Adipose tissue (tissue), 3 donors: Measurements from ENCODE around the gene S100A13. TPM values are rescaled to one million over a fixed set of nuclear protein-coding genes. Genes with fewer than 3 reads are reported as not detected.
"Not testable (repeated sequence)": the region's sequence is repeated elsewhere in the genome, so short reads cannot be mapped to it uniquely, and the experiment has no call there.

ENCODE experiments used
- H3K27ac ChIP-seq: one replicate; pipeline ENCODE4 v1.5.1; 2013; ENCODE audit warnings: low read depth, low read length
- WGBS, 3 donors: extraction: QIAGEN DNeasy Blood & Tissue Kit; methylation state at CpG; one replicate each; pipeline ENCODE4 v1.1.7; 2013; 5-methylcytosine and 5-hydroxymethylcytosine counted together
- polyA plus RNA-seq, 3 donors: library from polyadenylated mRNA; stranded (reverse); fragments of 200-250 nt; gene quantifications; one replicate each; pipeline ENCODE4 v1.2.3, GENCODE V29; 2013
- donor health status: healthy with polysubstance abuse.
- donor health status: Bipolar disorder and iron deficiency.
- donor health status: healthy.

The S100A13 gene
- polyA plus RNA-seq, 3 donors: 51.7 to 532 (median 205) TPM

DNA sequence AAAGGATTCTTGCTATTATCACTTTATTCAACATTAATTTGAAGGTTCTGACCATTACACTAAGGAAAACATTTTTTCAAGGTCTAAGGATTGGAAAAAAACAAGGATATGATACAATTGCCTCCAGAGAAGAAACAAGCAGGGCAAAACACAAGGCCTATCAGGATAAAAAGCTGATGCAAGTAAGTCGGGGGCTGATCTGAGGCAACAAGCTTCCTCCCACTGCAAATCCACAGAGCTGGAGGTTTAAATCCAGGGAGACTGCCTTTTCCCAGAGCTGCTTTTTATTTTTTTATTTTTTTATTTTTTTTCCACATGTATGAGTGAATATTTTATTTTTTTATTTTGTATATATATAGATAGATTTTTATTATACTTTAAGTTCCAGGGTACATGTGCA, 42.3 kb downstream of the S100A13 start:
- H3K27ac ChIP-seq: no peak overlapping the region
- 54 to 96% (median 57%) methylated on average over 1 of the region's 1 CpG for WGBS, 3 donors

GRCh38 chr1:153583976-153584375, 43.3 kb downstream of the S100A13 start:
- no peak overlapping the region for H3K27ac ChIP-seq
- WGBS, 3 donors: 71 to 90% (median 81%) methylated on average over 2 of the region's 2 CpGs

DNA sequence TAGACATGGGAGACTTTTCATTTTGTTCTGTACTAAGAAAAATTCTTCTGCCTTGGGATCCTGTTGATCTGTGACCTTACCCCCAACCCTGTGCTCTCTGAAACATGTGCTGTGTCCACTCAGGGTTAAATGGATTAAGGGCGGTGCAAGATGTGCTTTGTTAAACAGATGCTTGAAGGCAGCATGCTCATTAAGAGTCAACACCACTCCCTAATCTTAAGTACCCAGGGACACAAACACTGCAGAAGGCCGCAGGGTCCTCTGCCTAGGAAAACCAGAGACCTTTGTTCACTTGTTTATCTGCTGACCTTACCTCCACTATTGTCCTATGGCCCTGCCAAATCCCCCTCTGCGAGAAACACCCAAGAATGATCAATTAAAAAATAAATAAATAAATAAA, 43.8 kb downstream of the S100A13 start:
- 83 to 94% (median 92%) methylated on average over 2 to 3 of the region's 3 CpGs for WGBS, 3 donors
- H3K27ac ChIP-seq: not testable (repeated sequence)

GRCh38 chr1:153582836-153583235, 44.5 kb downstream of the S100A13 start:
- WGBS, 3 donors: 92 to 93% (median 93%) methylated on average over 22 to 32 of the region's 34 CpGs

GRCh38 chr1:153578936-153579335, 48.4 kb downstream of the S100A13 start:
- 76 to 87% (median 83%) methylated on average over 3 of the region's 3 CpGs for WGBS, 3 donors
- H3K27ac ChIP-seq: no peak overlapping the region

More at GRCh38 chr1:153582836-153583235, 44.5 kb downstream of the S100A13 start:
- H3K27ac ChIP-seq: not testable (repeated sequence)

DNA sequence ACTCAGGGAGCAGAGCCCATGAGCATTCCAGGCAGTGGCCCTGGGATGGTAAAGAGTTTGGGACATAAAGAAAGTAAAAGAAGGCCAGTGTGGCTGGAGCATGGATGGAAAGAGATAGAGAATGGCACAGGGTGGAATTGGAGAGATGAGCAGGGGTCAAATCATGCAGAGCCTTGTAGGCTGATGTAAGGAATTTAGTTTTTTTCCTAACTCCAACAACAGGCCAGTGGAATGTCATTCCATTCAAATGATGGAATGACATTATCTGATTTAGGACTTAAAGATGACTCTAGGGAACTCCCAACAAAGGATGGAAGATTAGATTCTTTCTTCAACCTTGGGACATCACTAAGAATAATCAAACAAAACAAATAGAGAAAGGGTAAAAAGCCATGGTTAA, 48.8 kb downstream of the S100A13 start:
- no peak overlapping the region for H3K27ac ChIP-seq

GRCh38 chr1:153577624-153578051, 49.7 kb downstream of the S100A13 start:
- no peak overlapping the region for H3K27ac ChIP-seq
- WGBS, 3 donors: 57 to 67% (median 65%) methylated on average over 9 of the region's 9 CpGs

GRCh38 chr1:153577138-153577537, 50.2 kb downstream of the S100A13 start:
- no peak overlapping the region for H3K27ac ChIP-seq
- WGBS, 3 donors: 50 to 70% (median 55%) methylated on average over 4 of the region's 4 CpGs

DNA sequence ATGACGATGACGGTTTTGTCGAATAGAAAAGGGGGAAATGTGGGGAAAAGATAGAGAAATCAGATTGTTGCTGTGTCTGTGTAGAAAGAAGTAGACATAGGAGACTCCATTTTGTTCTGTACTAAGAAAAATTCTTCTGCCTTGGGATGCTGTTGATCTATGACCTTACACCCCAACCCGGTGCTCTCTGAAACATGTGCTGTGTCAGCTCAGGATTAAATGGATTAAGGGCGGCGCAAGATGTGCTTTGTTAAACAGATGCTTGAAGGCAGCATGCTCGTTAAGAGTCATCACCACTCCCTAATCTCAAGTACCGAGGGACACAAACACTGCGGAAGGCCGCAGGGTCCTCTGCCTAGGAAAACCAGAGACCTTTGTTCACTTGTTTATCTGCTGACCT, 51.8 kb downstream of the S100A13 start:
- 84 to 89% (median 86%) methylated on average over 6 to 10 of the region's 10 CpGs for WGBS, 3 donors
- H3K27ac ChIP-seq: not testable (repeated sequence)

- WGBS, 3 donors: 89 to 98% (median 95%) methylated on average over 29 to 35 of the region's 35 CpGs
Observed at GRCh38 chr1:153575081-153575491, 52.2 kb downstream of the S100A13 start.

GRCh38 chr1:153573351-153573750, 54.0 kb downstream of the S100A13 start:
- no peak overlapping the region for H3K27ac ChIP-seq
- WGBS, 3 donors: 50 to 75% (median 60%) methylated on average over 3 of the region's 3 CpGs

More at GRCh38 chr1:153575081-153575491, 52.2 kb downstream of the S100A13 start:
- not testable (repeated sequence) for H3K27ac ChIP-seq

DNA sequence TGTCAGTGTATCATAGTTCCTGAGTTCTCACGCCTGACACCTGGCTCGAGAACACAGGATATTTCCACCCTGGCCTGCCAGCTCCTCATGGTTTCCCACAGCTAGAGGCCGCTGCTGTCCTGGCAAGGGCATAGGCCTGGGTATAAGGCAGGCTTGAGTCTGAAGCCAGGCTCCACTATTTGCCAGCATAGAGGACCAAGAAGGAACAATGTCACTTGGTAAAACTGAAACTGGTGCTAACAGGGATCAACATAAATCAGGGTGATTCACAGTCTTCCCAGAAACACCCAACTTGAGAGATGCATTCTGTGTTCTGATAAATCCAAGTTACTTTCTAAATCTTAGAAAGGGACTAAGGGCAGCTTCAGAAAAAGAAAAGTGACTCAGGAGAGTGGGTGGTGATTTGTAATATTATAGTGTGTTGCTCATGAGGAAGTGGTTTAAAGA, 54.7 kb downstream of the S100A13 start:
- H3K27ac ChIP-seq: no peak overlapping the region
- WGBS, 3 donors: 9 to 17% (median 14%) methylated on average over 3 of the region's 3 CpGs

- WGBS, 3 donors: 70 to 78% (median 72%) methylated on average over 7 of the region's 7 CpGs
- H3K27ac ChIP-seq: no peak overlapping the region
Observed at GRCh38 chr1:153571706-153572105, 55.6 kb downstream of the S100A13 start.

- H3K27ac ChIP-seq: no peak overlapping the region
- WGBS, 3 donors: 73 to 94% (median 86%) methylated on average over 5 of the region's 5 CpGs
Observed at GRCh38 chr1:153570874-153571273, 56.4 kb downstream of the S100A13 start.

DNA sequence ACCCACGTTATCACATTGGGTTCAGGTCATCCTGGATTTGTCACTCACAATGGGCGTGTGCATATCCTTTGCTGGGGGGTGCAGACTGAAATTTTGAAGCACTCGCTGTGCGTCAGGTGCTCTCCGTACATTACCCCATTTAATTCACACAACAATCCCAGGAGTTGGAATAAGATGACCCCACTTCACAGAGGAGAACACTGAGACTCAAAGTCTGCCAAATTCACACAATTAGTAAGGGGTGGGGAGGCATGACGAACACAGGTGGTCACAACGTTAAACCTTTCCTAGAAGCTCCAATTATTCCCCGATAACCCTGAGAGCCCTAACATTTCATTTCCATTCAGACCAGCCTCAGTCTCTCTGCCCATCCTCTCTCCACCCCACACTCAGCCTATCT, 57.8 kb downstream of the S100A13 start:
- WGBS, 3 donors: 75 to 91% (median 89%) methylated on average over 8 of the region's 8 CpGs

More for the DNA sequence above, 57.8 kb downstream of the S100A13 start:
- no peak overlapping the region for H3K27ac ChIP-seq

Other genes starting within 250 kb of the S100A13 start
- gene S100A8, start 236.4 kb downstream of the S100A13 start, polyA plus RNA-seq: 1,000 to 10,000 TPM in 2 of 3 donors, 10 to 100 TPM in 1; 51.8 to 2,570 (median 1,218) TPM
- not detected for gene S100A7A, start 211.0 kb downstream of the S100A13 start, polyA plus RNA-seq
- gene S100A7, start 166.9 kb downstream of the S100A13 start, polyA plus RNA-seq: under 1 TPM in 1 of 3 donors, not detected in 2; 0.76 TPM
- 1,000 to 10,000 TPM in 2 of 3 donors, 100 to 1,000 TPM in 1; 125 to 3,055 (median 1,599) TPM for gene S100A6, start 91.5 kb downstream of the S100A13 start, polyA plus RNA-seq
- gene S100A5, start 86.6 kb downstream of the S100A13 start, polyA plus RNA-seq: under 1 TPM in 1 of 3 donors, not detected in 2; 0.90 TPM
- gene S100A4, start 81.7 kb downstream of the S100A13 start, polyA plus RNA-seq: 1,000 to 10,000 TPM in 1 of 3 donors, 100 to 1,000 TPM in 1, 10 to 100 TPM in 1; 46.0 to 3,087 (median 447) TPM
- 1 to 10 TPM in 2 of 3 donors, under 1 TPM in 1; 0.37 to 7.2 (median 7.0) TPM for gene S100A3, start 78.2 kb downstream of the S100A13 start, polyA plus RNA-seq
- 1 to 10 TPM in 2 of 3 donors, under 1 TPM in 1; 0.52 to 4.4 (median 2.1) TPM for gene S100A2, start 61.7 kb downstream of the S100A13 start, polyA plus RNA-seq
- gene S100A16, start 14.4 kb downstream of the S100A13 start, polyA plus RNA-seq: 100 to 1,000 TPM in 2 of 3 donors, 10 to 100 TPM in 1; 30.9 to 175 (median 160) TPM
- 10 to 100 TPM in 1 of 3 donors, 1 to 10 TPM in 2; 1.6 to 12.9 (median 9.7) TPM for gene S100A14, start 11.2 kb downstream of the S100A13 start, polyA plus RNA-seq
- 100 to 1,000 TPM in 1 of 3 donors, 10 to 100 TPM in 1, 1 to 10 TPM in 1; 6.7 to 100 (median 31.7) TPM for gene S100A1, start 929 bp upstream of the S100A13 start, polyA plus RNA-seq
- 10 to 100 TPM; 35.6 to 43.7 (median 40.3) TPM for gene CHTOP, start 6.6 kb upstream of the S100A13 start, polyA plus RNA-seq
- gene SNAPIN, start 31.2 kb upstream of the S100A13 start, polyA plus RNA-seq: 10 to 100 TPM; 15.2 to 52.2 (median 49.1) TPM
- gene ILF2, start 43.5 kb upstream of the S100A13 start, polyA plus RNA-seq: 100 to 1,000 TPM in 1 of 3 donors, 10 to 100 TPM in 2; 56.3 to 111 (median 89.5) TPM
- gene NPR1, start 51.2 kb upstream of the S100A13 start, polyA plus RNA-seq: 100 to 1,000 TPM in 1 of 3 donors, 10 to 100 TPM in 2; 14.9 to 176 (median 81.7) TPM
- 10 to 100 TPM; 17.8 to 31.3 (median 28.0) TPM for gene INTS3, start 100.5 kb upstream of the S100A13 start, polyA plus RNA-seq
- gene SLC27A3, start 147.9 kb upstream of the S100A13 start, polyA plus RNA-seq: 100 to 1,000 TPM in 1 of 3 donors, 10 to 100 TPM in 2; 22.2 to 111 (median 83.7) TPM